Measurements from ENCODE around the gene SMIM41. TPM values are rescaled to one million over a fixed set of nuclear protein-coding genes. Genes with fewer than 3 reads are reported as not detected.

The SMIM41 gene
- total RNA-seq, 4 donors from 2014 or later, result 1.4 to 6.6 TPM; not detected in 2

- Histone ChIP-seq H3K9me3 (no peaks in the 10 kb centered on the region), H3K36me3 (no peaks in the 10 kb centered on the region), H3K27ac (peak overlapping the region in 3 of 4 donors; percentile 83 to 90 (median 86)), H3K27me3 (no peaks in the 10 kb centered on the region), H3K4me3 (no peak overlapping the region), H3K4me1 (peaks cover 9 to 61% (median 19%) of the 10 kb centered on the region in 4 donors)
- TF ChIP-seq CTCF (IDR thresholded peaks at IDR 0.05), result no peak
- TF ChIP-seq POLR2A (IDR thresholded peaks at IDR 0.05), result no peak
- no peak for DNase-seq
Measured at GRCh38 chr12:52149651-52150241, 70.2 kb downstream of the SMIM41 start.

DNA sequence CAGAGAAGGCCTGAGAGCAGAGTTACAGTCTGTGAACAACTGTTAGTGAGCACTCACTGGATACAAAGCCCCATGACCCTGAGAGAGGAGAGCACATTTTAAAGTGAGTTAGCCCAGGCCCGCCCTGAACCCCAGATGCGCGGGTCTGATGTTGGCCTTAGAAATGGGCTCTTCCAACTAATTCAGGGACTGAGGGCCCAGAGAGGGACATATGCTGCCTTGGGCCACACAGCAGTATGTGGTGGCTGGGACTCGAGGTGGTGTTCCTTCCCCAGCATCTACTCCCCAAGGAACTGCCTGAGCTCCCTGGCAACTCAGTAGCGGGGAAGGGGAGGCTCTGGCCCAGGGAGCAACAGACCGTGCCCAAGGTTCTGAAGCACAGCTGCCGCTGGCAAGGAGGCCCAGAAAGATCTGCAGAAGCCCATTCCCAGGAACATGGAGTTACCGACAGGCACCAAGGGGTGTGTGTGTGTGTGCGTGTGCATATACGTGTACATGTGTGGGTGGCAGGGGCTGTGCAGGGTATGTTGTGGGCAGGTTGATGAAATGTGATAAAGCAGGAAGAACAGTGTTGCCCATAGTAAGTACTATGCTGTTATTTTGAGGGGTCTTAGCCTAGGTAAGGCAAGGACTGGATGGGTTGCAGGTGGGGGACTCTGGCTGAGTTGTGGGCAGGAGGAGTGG lies 71.8 kb downstream of the SMIM41 start:
- no peak for DNase-seq

DNA sequence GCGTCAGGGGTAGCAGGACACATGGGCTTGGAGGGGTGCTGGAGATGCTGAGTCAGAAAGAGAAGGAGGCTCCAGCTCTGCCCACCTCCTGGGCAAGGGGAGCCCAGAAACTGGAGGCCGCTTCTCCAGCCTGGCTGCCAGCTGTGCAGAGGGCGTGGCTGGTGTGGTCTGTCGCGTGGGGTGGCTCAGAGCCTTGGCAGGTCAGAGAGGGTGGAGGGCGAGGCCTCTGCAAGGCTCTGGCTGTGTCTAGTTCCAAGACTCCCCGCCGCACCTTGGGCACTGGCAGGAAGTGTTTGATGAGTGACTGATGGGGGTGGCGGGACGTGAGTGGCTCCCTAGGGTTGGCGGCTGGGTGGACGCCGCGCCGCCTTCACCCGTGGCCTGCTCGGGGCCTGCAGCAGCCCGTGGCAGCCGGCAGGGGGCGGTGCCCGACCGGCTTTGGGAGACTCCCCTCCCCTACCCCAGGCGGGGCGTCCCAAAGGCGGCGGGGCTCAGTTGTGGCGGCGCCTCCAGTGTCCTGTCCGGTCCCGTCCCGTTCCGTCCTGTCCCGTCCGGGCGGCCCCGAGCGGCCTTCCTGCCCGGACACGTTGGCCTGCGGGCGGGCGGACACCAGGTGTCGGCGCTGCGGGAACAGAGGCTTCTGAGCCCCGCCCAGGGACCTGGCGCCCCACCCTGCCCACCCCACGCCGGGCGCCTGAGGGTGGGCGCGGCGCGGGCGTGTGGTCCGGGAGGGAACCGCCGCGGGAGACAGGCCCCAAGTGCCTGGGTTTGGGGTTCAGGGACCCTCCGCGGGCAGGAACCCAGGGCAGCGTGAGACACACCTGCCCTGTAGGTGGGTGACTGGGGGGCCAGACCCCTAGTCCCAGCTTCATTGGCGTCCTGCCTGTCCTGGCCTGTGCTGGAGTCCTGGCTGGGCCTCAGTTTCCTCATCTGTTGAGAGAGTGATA lies 72.6 kb downstream of the SMIM41 start:
- peak overlapping the region; percentile 29 to 48 (median 44) for H3K4me3 ChIP-seq
- DNase-seq, result peak; percentile 46 to 85 (median 85)
- H3K9me3 ChIP-seq, result no peaks in the 10 kb centered on the region
- no peaks in the 10 kb centered on the region for H3K36me3 ChIP-seq
- no peaks in the 10 kb centered on the region for H3K27me3 ChIP-seq
- H3K4me1 ChIP-seq, result peaks cover 4 to 47% (median 15%) of the 10 kb centered on the region in 4 donors
- peak; percentile 51 to 91 (median 80) for TF ChIP-seq CTCF (IDR thresholded peaks at IDR 0.05)
- TF ChIP-seq POLR2A (IDR thresholded peaks at IDR 0.05), result peak in 1 of 2 donors; percentile 19
- H3K27ac ChIP-seq, result peak overlapping the region in 3 of 4 donors; percentile 5 to 44 (median 8)

More for the DNA sequence above, 71.8 kb downstream of the SMIM41 start:
- Histone ChIP-seq H3K4me3 (no peak overlapping the region), H3K9me3 (no peaks in the 10 kb centered on the region), H3K27ac (peak overlapping the region in 1 of 4 donors; percentile 44), H3K4me1 (peaks cover 9 to 52% (median 19%) of the 10 kb centered on the region in 4 donors), H3K27me3 (no peaks in the 10 kb centered on the region), H3K36me3 (no peaks in the 10 kb centered on the region)
- TF ChIP-seq CTCF (IDR thresholded peaks at IDR 0.05), result no peak
- TF ChIP-seq POLR2A (IDR thresholded peaks at IDR 0.05), result no peak

DNA sequence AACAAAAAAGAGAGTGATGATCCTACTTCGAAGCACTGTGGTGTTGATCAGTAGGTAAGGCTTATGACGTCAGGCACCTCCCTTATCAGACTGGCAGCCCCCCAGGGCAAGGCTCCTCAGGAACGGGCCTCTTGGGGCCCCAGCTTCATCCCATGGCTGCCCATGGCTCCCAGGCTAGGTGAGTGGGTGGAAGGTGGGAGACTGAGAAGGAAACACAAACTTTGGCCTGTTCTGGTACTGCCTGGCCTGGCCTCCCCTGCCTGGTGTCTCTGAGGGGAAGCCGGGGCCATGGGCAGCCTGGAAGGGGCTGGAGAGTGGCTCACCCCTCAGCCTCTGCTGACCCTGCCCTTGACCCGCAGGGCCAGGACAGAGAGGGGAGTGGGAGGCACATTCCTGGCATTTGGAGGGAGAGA lies 73.4 kb downstream of the SMIM41 start:
- H3K4me3 ChIP-seq, result no peak overlapping the region
- H3K36me3 ChIP-seq, result no peaks in the 10 kb centered on the region
- H3K27ac ChIP-seq, result no peak overlapping the region
- H3K9me3 ChIP-seq, result no peaks in the 10 kb centered on the region
- TF ChIP-seq CTCF (IDR thresholded peaks at IDR 0.05) (no peak), POLR2A (IDR thresholded peaks at IDR 0.05) (no peak)
- DNase-seq, result no peak
- H3K4me1 ChIP-seq, result peaks cover 0 to 39% (median 13%) of the 10 kb centered on the region in 4 donors
- no peaks in the 10 kb centered on the region for H3K27me3 ChIP-seq

GRCh38 chr12:52155048-52155868 lies 75.8 kb downstream of the SMIM41 start:
- H3K9me3 ChIP-seq, result no peaks in the 10 kb centered on the region
- H3K4me3 ChIP-seq, result no peak overlapping the region
- H3K36me3 ChIP-seq, result no peaks in the 10 kb centered on the region
- TF ChIP-seq CTCF (IDR thresholded peaks at IDR 0.05) (no peak), POLR2A (IDR thresholded peaks at IDR 0.05) (no peak)
- DNase-seq, result peak in 1 of 3 donors; percentile 57
- H3K27me3 ChIP-seq, result no peaks in the 10 kb centered on the region
- H3K27ac ChIP-seq, result no peak overlapping the region
- peaks cover 0 to 18% (median 9%) of the 10 kb centered on the region in 4 donors for H3K4me1 ChIP-seq
